GM18519 (cell line): Measurements from ENCODE around the gene TTC5.
"Not testable (repeated sequence)": the region's sequence is repeated elsewhere in the genome, so short reads cannot be mapped to it uniquely, and the experiment has no call there.

Experiments used
- ATAC-seq: cut with Tn5 transposase; IDR thresholded peaks from one replicate; pipeline ENCODE4 v1.9.1; 2021; ENCODE audit warnings: mild to moderate bottlenecking, moderate library complexity; ENCODE audit not compliant: unreplicated experiment, low FRiP score

The TTC5 gene

GRCh38 chr14:20306079-20306423 is 300 bp upstream of the TTC5 start:
- peak; percentile 16 for ATAC-seq

GRCh38 chr14:20302042-20302755 is 3.6 kb downstream of the TTC5 start:
- ATAC-seq, result no peak

- peak; percentile 56 for ATAC-seq
Measured at GRCh38 chr14:20295067-20295466, 10.7 kb downstream of the TTC5 start.

- ATAC-seq, result no peak
Measured at GRCh38 chr14:20294636-20295035, 11.1 kb downstream of the TTC5 start.

DNA sequence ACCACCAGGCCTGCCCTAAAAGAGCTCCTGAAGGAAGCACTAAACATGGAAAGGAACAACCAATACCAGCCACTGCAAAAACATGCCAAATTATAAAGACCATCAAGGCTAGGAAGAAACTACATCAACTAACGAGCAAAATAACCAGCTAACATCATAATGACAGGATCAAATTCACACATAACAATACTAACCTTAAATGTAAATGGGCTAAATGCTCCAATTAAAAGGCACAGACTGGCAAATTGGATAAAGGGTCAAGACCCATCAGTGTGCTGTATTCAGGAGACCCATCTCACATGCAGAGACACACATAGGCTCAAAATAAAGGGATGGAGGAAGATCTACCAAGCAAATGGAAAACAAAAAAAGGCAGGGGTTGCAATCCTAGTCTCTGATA is 23.8 kb downstream of the TTC5 start:
- ATAC-seq, result not testable (repeated sequence)

- ATAC-seq, result not testable (repeated sequence)
Measured at GRCh38 chr14:20280265-20280664, 25.5 kb downstream of the TTC5 start.

DNA sequence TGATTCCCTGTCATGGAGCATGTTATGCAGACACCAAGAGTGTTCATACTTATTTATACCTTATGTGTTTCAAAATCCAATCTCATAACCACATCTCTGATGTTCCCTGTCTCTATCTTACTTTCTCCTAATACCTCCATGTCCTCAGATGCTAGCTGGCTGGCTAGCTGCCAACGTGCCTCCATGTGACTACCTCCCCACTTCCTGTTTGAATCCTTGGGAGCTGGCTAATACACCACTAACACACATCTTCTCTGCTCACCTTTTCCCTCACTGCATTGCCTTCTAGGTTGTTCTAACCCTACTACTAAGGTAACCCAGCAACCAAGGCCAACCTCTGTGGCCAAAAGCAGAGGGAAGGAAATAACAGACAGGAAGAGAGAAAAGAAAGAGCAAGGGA is 27.3 kb downstream of the TTC5 start:
- ATAC-seq, result no peak

DNA sequence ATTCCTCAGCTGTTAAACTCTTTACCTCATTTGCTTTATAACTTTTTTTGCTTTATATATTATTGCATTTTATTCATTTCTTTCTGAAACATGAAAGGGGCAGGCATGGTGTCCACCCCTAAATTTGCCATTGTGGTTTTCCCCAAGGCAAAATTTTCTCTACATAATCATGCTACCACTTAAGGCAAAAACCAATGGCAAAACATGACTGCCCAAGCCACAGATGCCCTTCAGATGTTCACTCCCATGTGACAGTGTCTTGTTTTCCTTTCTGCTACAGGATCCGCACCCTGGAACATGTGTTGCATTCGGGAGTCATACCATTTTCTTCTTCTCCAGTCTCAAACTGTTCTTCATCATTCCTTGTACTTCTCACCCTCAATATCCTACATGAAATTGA is 28.3 kb downstream of the TTC5 start:
- no peak for ATAC-seq

- ATAC-seq, result no peak
Measured at GRCh38 chr14:20274062-20274461, 31.7 kb downstream of the TTC5 start.

GRCh38 chr14:20264361-20264760 is 41.4 kb downstream of the TTC5 start:
- ATAC-seq, result not testable (repeated sequence)

GRCh38 chr14:20262642-20263128 is 43.1 kb downstream of the TTC5 start:
- ATAC-seq, result no peak

DNA sequence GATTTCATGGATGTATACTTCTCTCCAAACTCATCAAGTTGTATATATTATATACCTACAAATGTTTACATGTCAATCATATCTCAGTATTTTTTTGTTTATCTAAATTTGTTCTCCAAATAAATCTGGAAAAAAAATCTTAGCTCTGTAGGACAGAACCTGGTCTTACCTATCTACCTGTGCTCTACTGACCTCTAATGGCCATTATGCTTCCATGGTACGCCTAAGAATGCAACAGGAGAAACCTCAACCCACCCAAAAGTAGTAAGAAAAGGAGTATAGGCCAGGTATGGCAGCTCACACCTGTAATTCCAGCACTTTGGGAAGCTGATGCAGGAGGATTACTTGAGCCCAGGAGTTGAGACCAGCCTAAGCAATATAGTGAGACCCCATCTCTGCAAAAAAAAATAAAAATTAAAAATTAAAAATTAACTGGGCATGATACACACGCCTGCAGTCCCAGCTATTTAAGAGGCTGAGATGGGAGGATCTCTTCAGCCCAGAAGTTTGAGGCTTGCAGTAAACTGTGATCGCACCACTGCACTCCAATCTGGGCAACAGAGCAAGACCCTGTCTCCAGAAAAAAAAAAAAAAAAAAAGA is 58.0 kb downstream of the TTC5 start:
- ATAC-seq, result no peak
